GM23248 (cell line): Measurements from ENCODE around the gene GAL3ST3. TPM values are rescaled to one million over a fixed set of nuclear protein-coding genes. Genes with fewer than 3 reads are reported as not detected.

Experiments used
- DNase-seq: peaks from one replicate; pipeline ENCODE4 v3.0.0-alpha.2; 2015
- H2AFZ ChIP-seq: fragments of 200-600 bp; sonication (generic); 2 replicates; pipeline ENCODE4 v1.6.1; 2016; ENCODE audit warnings: antibody characterized with exemption
- H3F3A ChIP-seq: fragments of 200-600 bp; sonication (generic); 2 replicates; pipeline ENCODE4 v1.6.1; 2016; ENCODE audit warnings: mild to moderate bottlenecking, antibody characterized with exemption, mixed run types; ENCODE audit not compliant: insufficient read depth
- H3K27ac ChIP-seq: fragments of 200-600 bp; sonication (generic); 2 replicates; pipeline ENCODE4 v1.5.1; 2016; ENCODE audit warnings: mild to moderate bottlenecking
- H3K27me3 ChIP-seq: fragments of 200-600 bp; sonication (generic); replicated peaks from 2 replicates; pipeline ENCODE4 v1.6.1; 2016; ENCODE audit warnings: mild to moderate bottlenecking; ENCODE audit not compliant: insufficient read depth
- H3K36me3 ChIP-seq: fragments of 200-600 bp; sonication (generic); 2 replicates; pipeline ENCODE4 v1.6.1; 2016; ENCODE audit warnings: low read depth, mild to moderate bottlenecking
- H3K4me1 ChIP-seq: fragments of 200-600 bp; sonication (generic); 2 replicates; pipeline ENCODE4 v1.6.1; 2016; ENCODE audit warnings: mild to moderate bottlenecking; ENCODE audit not compliant: insufficient read depth
- H3K4me2 ChIP-seq: fragments of 200-600 bp; sonication (generic); one replicate; pipeline ENCODE4 v1.6.1; 2016; ENCODE audit warnings: mild to moderate bottlenecking; ENCODE audit not compliant: unreplicated experiment
- H3K4me3 ChIP-seq: fragments of 200-600 bp; sonication (generic); 2 replicates; pipeline ENCODE4 v1.5.1; 2016; ENCODE audit warnings: mild to moderate bottlenecking
- H3K79me2 ChIP-seq: fragments of 200-600 bp; sonication (generic); 2 replicates; pipeline ENCODE4 v1.6.1; 2016; ENCODE audit warnings: mild to moderate bottlenecking; ENCODE audit not compliant: insufficient read depth
- H3K9ac ChIP-seq: fragments of 200-600 bp; sonication (generic); 2 replicates; pipeline ENCODE4 v1.6.1; 2016; ENCODE audit warnings: mild to moderate bottlenecking
- H3K9me2 ChIP-seq: fragments of 200-600 bp; sonication (generic); 2 replicates; pipeline ENCODE4 v1.6.1; 2016; ENCODE audit warnings: mixed run types, mild to moderate bottlenecking, moderate library complexity; ENCODE audit not compliant: insufficient read depth
- H3K9me3 ChIP-seq: fragments of 200-600 bp; sonication (generic); one replicate; pipeline ENCODE4 v1.6.1; 2017; ENCODE audit warnings: low read depth
- H4K20me1 ChIP-seq: fragments of 200-600 bp; sonication (generic); 2 replicates; pipeline ENCODE4 v1.6.0; 2016; ENCODE audit not compliant: insufficient read depth
- EZH2 ChIP-seq: fragments of 200-600 bp; sonication (generic); IDR thresholded peaks from 2 replicates; pipeline ENCODE4 v1.6.1; 2018; ENCODE audit warnings: antibody characterized with exemption, mild to moderate bottlenecking; ENCODE audit not compliant: insufficient read depth, poor library complexity, severe bottlenecking
- EZH2phosphoT487 ChIP-seq: fragments of 200-600 bp; sonication (generic); IDR thresholded peaks from 2 replicates; pipeline ENCODE4 v1.6.1; 2018; ENCODE audit warnings: antibody characterized with exemption, moderate library complexity, mild to moderate bottlenecking, low read depth; ENCODE audit not compliant: insufficient read depth
- WGBS, 2 experiments: methylation state at CpG; one replicate each; pipeline ENCODE4 v1.1.6; 2015 to 2017; ENCODE audit warnings: low lambda C conversion rate in 2 of 2, low coverage in 1 of 2; ENCODE audit errors: missing lambda C conversion rate in 2 of 2; 5-methylcytosine and 5-hydroxymethylcytosine counted together
- in situ Hi-C: fragments of 300-500 bp; cut with MboI; formaldehyde crosslinking; loops from 2 replicates; pipeline ENCODE4 v1.15.0; 2020
- polyA plus RNA-seq: library from polyadenylated mRNA; unstranded; fragments of >200 nt; fragmentation: Nextera tagmentation; extraction: Ambion mirVana; gene quantifications from 2 replicates; pipeline ENCODE4 v1.2.1, GENCODE V29; 2016
- total RNA-seq: library from RNA; depleted of rRNA; stranded (reverse); fragments of >200 nt; shearing (Covaris generic); gene quantifications from 2 replicates; pipeline ENCODE4 v1.2.3, GENCODE V29; 2014; rRNA removed

Gene GAL3ST3
- total and polyA plus RNA-seq, 2 experiments from 2014 or later: not detected

GRCh38 chr11:66001942-66002647 is 46.9 kb downstream of the GAL3ST3 start, which contains the start of the genes BANF1 and EIF1AD:
BANF1 (plus strand) TSS chr11:66002503; CDS start chr11:66003251, 748 bp downstream.
EIF1AD (minus strand) TSS chr11:66002157; CDS start chr11:66000389, 1,768 bp downstream.
- H3K79me2 ChIP-seq: peaks cover 69% of the 10 kb centered on the region
- peaks cover 24% of the 10 kb centered on the region for H3K36me3 ChIP-seq
- 0 to 1% methylated on average over 46 to 55 of the region's 55 CpGs for WGBS, 2 experiments

GRCh38 chr11:65997286-65997685 is 51.7 kb downstream of the GAL3ST3 start:
- H3K4me1 ChIP-seq: peaks cover 5% of the 10 kb centered on the region
- no peaks in the 10 kb centered on the region for H3K27me3 ChIP-seq
- TF ChIP-seq EZH2phosphoT487 (no peak), EZH2 (no peak)
- WGBS, 2 experiments: 54% methylated on average over 2 of the region's 2 CpGs
- H2AFZ ChIP-seq: no peak overlapping the region
- H3F3A ChIP-seq: peaks cover 6% of the 10 kb centered on the region
- H4K20me1 ChIP-seq: no peaks in the 10 kb centered on the region
- H3K27ac ChIP-seq: no peak overlapping the region
- H3K9me2 ChIP-seq: no peaks in the 10 kb centered on the region
- H3K79me2 ChIP-seq: peaks cover 47% of the 10 kb centered on the region
- no peak overlapping the region for H3K4me3 ChIP-seq
- H3K36me3 ChIP-seq: peaks cover 16% of the 10 kb centered on the region; the same call in 1 of the 2 replicates
- no peak overlapping the region for H3K4me2 ChIP-seq
- DNase-seq: no peak
- in situ Hi-C loops: no loop called here
- H3K9me3 ChIP-seq: no peaks in the 10 kb centered on the region
- no peak overlapping the region for H3K9ac ChIP-seq

More at GRCh38 chr11:66001942-66002647, 46.9 kb downstream of the GAL3ST3 start, which contains the start of the genes BANF1 and EIF1AD:
- H3K4me3 ChIP-seq: peak within 1 kb of the TSS; percentile 86
- peak within 1 kb of the TSS; percentile 91 for H3K4me2 ChIP-seq
- no peaks in the 10 kb centered on the region for H3K9me3 ChIP-seq
- H3K9ac ChIP-seq: peak within 1 kb of the TSS; percentile 88
- DNase-seq: peak; percentile 99
- H4K20me1 ChIP-seq: no peaks in the 10 kb centered on the region
- peaks cover 6% of the 10 kb centered on the region for H3F3A ChIP-seq
- no peaks in the 10 kb centered on the region for H3K27me3 ChIP-seq
- TF ChIP-seq EZH2: no peak
- no peak for TF ChIP-seq EZH2phosphoT487
- peak within 1 kb of the TSS; percentile 82 for H3K27ac ChIP-seq
- in situ Hi-C loops: no loop called here
- H2AFZ ChIP-seq: peak within 1 kb of the TSS; percentile 83
- no peaks in the 10 kb centered on the region for H3K9me2 ChIP-seq
- H3K4me1 ChIP-seq: peaks cover 5% of the 10 kb centered on the region

- no peaks in the 10 kb centered on the region for H4K20me1 ChIP-seq
- H3K4me3 ChIP-seq: no peak overlapping the region
- no peak overlapping the region for H2AFZ ChIP-seq
- no peaks in the 10 kb centered on the region; the same call in 1 of the 2 replicates for H3K36me3 ChIP-seq
- no peaks in the 10 kb centered on the region for H3K9me2 ChIP-seq
- no peaks in the 10 kb centered on the region for H3K27me3 ChIP-seq
- TF ChIP-seq EZH2phosphoT487 (no peak), EZH2 (no peak)
- no peaks in the 10 kb centered on the region for H3K9me3 ChIP-seq
- no peaks in the 10 kb centered on the region for H3K4me1 ChIP-seq
- no peak overlapping the region for H3K9ac ChIP-seq
- WGBS, 2 experiments: 78 to 81% methylated on average over 5 of the region's 5 CpGs
- peaks cover 11% of the 10 kb centered on the region for H3F3A ChIP-seq
- no peak overlapping the region for H3K4me2 ChIP-seq
- H3K79me2 ChIP-seq: no peaks in the 10 kb centered on the region
- no peak overlapping the region for H3K27ac ChIP-seq
- DNase-seq: no peak
- in situ Hi-C loops: no loop called here
Measured at GRCh38 chr11:65992056-65992455, 56.9 kb downstream of the GAL3ST3 start.

Other genes starting within 250 kb of the GAL3ST3 start
- not detected in 2 replicates for gene SNX32, start 215.2 kb downstream of the GAL3ST3 start, total RNA-seq
- gene SNX32, start 215.2 kb downstream of the GAL3ST3 start, polyA plus RNA-seq: 0.51 and 0.98 TPM in 2 replicates
- 1,045 and 1,312 TPM in 2 replicates for gene CFL1, start 191.0 kb downstream of the GAL3ST3 start, total RNA-seq
- gene CFL1, start 191.0 kb downstream of the GAL3ST3 start, polyA plus RNA-seq: 2,650 and 2,758 TPM in 2 replicates
- 49.6 and 56.0 TPM in 2 replicates for gene MUS81, start 188.7 kb downstream of the GAL3ST3 start, total RNA-seq
- gene MUS81, start 188.7 kb downstream of the GAL3ST3 start, polyA plus RNA-seq: 39.4 and 42.0 TPM in 2 replicates
- 308 and 328 TPM in 2 replicates for gene EFEMP2, start 176.4 kb downstream of the GAL3ST3 start, total RNA-seq
- 520 and 545 TPM in 2 replicates for gene EFEMP2, start 176.4 kb downstream of the GAL3ST3 start, polyA plus RNA-seq
- 1.1 TPM in 1 of 2 replicates, not detected in the other for gene CTSW, start 169.3 kb downstream of the GAL3ST3 start, total RNA-seq
- 0.23 and 0.51 TPM in 2 replicates for gene CTSW, start 169.3 kb downstream of the GAL3ST3 start, polyA plus RNA-seq
- 201 and 220 TPM in 2 replicates for gene FIBP, start 160.7 kb downstream of the GAL3ST3 start, total RNA-seq
- 200 and 203 TPM in 2 replicates for gene FIBP, start 160.7 kb downstream of the GAL3ST3 start, polyA plus RNA-seq
- 95.1 and 143 TPM in 2 replicates for gene CCDC85B, start 158.5 kb downstream of the GAL3ST3 start, total RNA-seq
- 116 and 118 TPM in 2 replicates for gene CCDC85B, start 158.5 kb downstream of the GAL3ST3 start, polyA plus RNA-seq
- gene FOSL1, start 148.8 kb downstream of the GAL3ST3 start, total RNA-seq: 80.6 and 88.9 TPM in 2 replicates
- 104 and 105 TPM in 2 replicates for gene FOSL1, start 148.8 kb downstream of the GAL3ST3 start, polyA plus RNA-seq
- gene C11orf68, start 130.1 kb downstream of the GAL3ST3 start, total RNA-seq: 46.2 and 50.5 TPM in 2 replicates
- 91.5 and 94.4 TPM in 2 replicates for gene C11orf68, start 130.1 kb downstream of the GAL3ST3 start, polyA plus RNA-seq
- 223 and 307 TPM in 2 replicates for gene DRAP1, start 129.7 kb downstream of the GAL3ST3 start, total RNA-seq
- 517 and 533 TPM in 2 replicates for gene DRAP1, start 129.7 kb downstream of the GAL3ST3 start, polyA plus RNA-seq
- gene TSGA10IP, start 103.7 kb downstream of the GAL3ST3 start, total RNA-seq: 0.13 TPM in 1 of 2 replicates, not detected in the other
- not detected in 2 replicates for gene TSGA10IP, start 103.7 kb downstream of the GAL3ST3 start, polyA plus RNA-seq
- 27.7 and 38.3 TPM in 2 replicates for gene SART1, start 87.4 kb downstream of the GAL3ST3 start, total RNA-seq
- 43.4 and 48.6 TPM in 2 replicates for gene SART1, start 87.4 kb downstream of the GAL3ST3 start, polyA plus RNA-seq
- gene EIF1AD, start 47.0 kb downstream of the GAL3ST3 start, total RNA-seq: 21.2 and 22.8 TPM in 2 replicates
- 21.6 and 25.3 TPM in 2 replicates for gene EIF1AD, start 47.0 kb downstream of the GAL3ST3 start, polyA plus RNA-seq
- 24.9 and 31.6 TPM in 2 replicates for gene BANF1, start 46.7 kb downstream of the GAL3ST3 start, total RNA-seq
- gene BANF1, start 46.7 kb downstream of the GAL3ST3 start, polyA plus RNA-seq: 330 and 346 TPM in 2 replicates
- gene CST6, start 37.2 kb downstream of the GAL3ST3 start, total RNA-seq: 15.3 and 21.9 TPM in 2 replicates
- 35.1 and 35.3 TPM in 2 replicates for gene CST6, start 37.2 kb downstream of the GAL3ST3 start, polyA plus RNA-seq
- gene CATSPER1, start 22.7 kb downstream of the GAL3ST3 start, total RNA-seq: not detected in 2 replicates
- gene CATSPER1, start 22.7 kb downstream of the GAL3ST3 start, polyA plus RNA-seq: 1.1 and 1.7 TPM in 2 replicates
- 95.7 and 117 TPM in 2 replicates for gene SF3B2, start 3.2 kb upstream of the GAL3ST3 start, total RNA-seq
- 146 and 152 TPM in 2 replicates for gene SF3B2, start 3.2 kb upstream of the GAL3ST3 start, polyA plus RNA-seq
- 44.6 and 48.9 TPM in 2 replicates for gene PACS1, start 21.1 kb upstream of the GAL3ST3 start, total RNA-seq
- 33.2 and 36.0 TPM in 2 replicates for gene PACS1, start 21.1 kb upstream of the GAL3ST3 start, polyA plus RNA-seq
- 21.9 and 25.5 TPM in 2 replicates for gene KLC2, start 208.5 kb upstream of the GAL3ST3 start, total RNA-seq
- 17.1 and 19.7 TPM in 2 replicates for gene KLC2, start 208.5 kb upstream of the GAL3ST3 start, polyA plus RNA-seq
- 146 and 151 TPM in 2 replicates for gene RAB1B, start 219.5 kb upstream of the GAL3ST3 start, total RNA-seq
- gene RAB1B, start 219.5 kb upstream of the GAL3ST3 start, polyA plus RNA-seq: 86.7 and 92.1 TPM in 2 replicates
- gene CNIH2, start 229.0 kb upstream of the GAL3ST3 start, total RNA-seq: 1.4 TPM in 1 of 2 replicates, not detected in the other
- 0.39 and 0.50 TPM in 2 replicates for gene CNIH2, start 229.0 kb upstream of the GAL3ST3 start, polyA plus RNA-seq
- gene YIF1A, start 240.0 kb upstream of the GAL3ST3 start, total RNA-seq: 193 and 222 TPM in 2 replicates
- gene YIF1A, start 240.0 kb upstream of the GAL3ST3 start, polyA plus RNA-seq: 259 and 284 TPM in 2 replicates
- gene TMEM151A, start 242.7 kb upstream of the GAL3ST3 start, total RNA-seq: 0.54 TPM in 1 of 2 replicates, not detected in the other
- 0.19 and 0.33 TPM in 2 replicates for gene TMEM151A, start 242.7 kb upstream of the GAL3ST3 start, polyA plus RNA-seq